HFF-Myc (cell line): ENCODE data around the gene GIGYF1.
"Not testable (repeated sequence)": the region's sequence is repeated elsewhere in the genome, so short reads cannot be mapped to it uniquely, and the experiment has no call there.

ENCODE experiments used
- DNase-seq: peaks from one replicate; pipeline ENCODE4 v3.0.0-alpha.2; 2011; ENCODE audit warnings: low read depth; ENCODE audit errors: extremely low read depth
- H3K4me3 ChIP-seq: replicated peaks from 2 replicates; pipeline ENCODE4 v1.5.1; 2011; ENCODE audit warnings: low read depth, mild to moderate bottlenecking, control low read depth, low read length
- CTCF ChIP-seq: IDR thresholded peaks from 2 replicates; pipeline ENCODE4 v1.5.1; 2012; ENCODE audit warnings: mild to moderate bottlenecking, low read depth, low read length, control low read depth; ENCODE audit errors: missing control alignments

Gene GIGYF1

DNA sequence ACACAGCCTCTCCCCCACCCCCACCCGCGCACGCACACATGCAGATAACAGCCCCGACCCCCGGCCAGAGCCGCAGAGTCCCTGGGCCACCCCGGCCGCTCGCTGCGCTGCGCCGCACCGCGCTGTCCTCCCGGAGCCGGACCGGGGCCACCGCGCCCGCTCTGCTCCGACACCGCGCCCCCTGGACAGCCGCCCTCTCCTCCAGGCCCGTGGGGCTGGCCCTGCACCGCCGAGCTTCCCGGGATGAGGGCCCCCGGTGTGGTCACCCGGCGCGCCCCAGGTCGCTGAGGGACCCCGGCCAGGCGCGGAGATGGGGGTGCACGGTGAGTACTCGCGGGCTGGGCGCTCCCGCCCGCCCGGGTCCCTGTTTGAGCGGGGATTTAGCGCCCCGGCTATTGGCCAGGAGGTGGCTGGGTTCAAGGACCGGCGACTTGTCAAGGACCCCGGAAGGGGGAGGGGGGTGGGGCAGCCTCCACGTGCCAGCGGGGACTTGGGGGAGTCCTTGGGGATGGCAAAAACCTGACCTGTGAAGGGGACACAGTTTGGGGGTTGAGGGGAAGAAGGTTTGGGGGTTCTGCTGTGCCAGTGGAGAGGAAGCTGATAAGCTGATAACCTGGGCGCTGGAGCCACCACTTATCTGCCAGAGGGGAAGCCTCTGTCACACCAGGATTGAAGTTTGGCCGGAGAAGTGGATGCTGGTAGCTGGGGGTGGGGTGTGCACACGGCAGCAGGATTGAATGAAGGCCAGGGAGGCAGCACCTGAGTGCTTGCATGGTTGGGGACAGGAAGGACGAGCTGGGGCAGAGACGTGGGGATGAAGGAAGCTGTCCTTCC lies 26.8 kb upstream of the GIGYF1 start:
- TF ChIP-seq CTCF, result no peak
- DNase-seq, result no peak
- H3K4me3 ChIP-seq, result no peak overlapping the region

GRCh38 chr7:100720279-100720670 lies 26.2 kb upstream of the GIGYF1 start, which contains the start of gene EPO:
Gene EPO, plus strand, starts transcription at chr7:100720468. Its CDS starts 513 bp downstream, at chr7:100720981.
- H3K4me3 ChIP-seq, result no peak within 1 kb of the TSS
- TF ChIP-seq CTCF, result no peak
- DNase-seq, result no peak

DNA sequence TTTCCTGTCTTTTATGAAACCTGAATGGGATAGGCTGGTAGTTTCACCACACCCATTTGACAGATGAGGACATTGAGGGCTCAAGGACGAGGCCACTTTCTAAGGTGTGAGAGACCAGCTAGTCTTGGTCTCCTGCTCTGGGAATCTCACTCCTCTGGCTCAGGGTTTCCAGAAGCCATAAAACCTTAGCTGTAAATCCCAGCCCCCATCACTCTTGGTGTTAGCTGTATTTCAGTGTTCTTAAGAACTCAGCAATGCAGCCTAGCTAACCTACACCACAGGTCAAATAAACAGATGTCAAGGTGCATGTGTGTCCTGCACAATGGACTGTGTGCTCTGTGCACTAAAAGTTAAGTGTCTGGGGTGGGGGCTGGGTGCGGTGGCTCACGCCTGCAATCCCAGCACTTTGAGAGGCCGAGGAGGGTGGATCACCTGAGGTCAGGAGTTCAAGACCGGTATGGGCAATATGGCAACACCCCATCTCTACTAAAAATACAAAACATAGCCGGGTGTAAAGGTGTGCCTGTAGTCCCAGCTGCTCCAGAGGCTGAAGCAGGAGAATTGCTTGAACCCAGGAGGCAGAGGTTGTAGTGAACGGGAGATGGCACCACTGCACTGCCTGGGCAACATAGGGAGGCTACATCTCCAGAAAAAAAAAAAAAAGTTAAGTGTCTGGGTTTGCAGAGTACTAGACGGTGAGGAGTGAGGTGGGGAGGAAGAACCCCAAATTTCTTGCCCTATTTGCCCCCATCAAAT lies 25.7 kb upstream of the GIGYF1 start:
- no peak overlapping the region for H3K4me3 ChIP-seq
- TF ChIP-seq CTCF, result peak; percentile 47
- no peak for DNase-seq

DNA sequence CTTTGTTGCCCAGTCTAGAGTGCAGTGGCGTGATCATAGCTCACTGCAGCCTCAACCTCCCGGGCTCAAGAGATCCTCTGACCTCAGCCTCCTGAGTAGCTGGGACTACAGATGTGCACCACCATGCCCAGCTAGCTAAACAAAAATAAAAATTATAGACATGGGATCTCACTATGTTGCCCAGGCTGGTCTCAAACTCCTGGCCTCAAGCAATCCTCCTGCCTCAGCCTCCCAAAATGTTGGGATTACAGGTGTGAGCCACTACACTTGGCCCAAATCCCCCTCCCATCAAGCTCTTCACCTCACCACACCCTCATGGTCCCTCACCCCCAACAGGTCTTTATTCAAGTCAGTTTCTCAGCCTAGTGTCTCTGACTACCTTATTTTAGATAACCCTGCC lies 23.0 kb upstream of the GIGYF1 start:
- not testable (repeated sequence) for H3K4me3 ChIP-seq

GRCh38 chr7:100714725-100715124 lies 20.7 kb upstream of the GIGYF1 start:
- H3K4me3 ChIP-seq, result no peak overlapping the region
- no peak for TF ChIP-seq CTCF
- DNase-seq, result no peak

More for the DNA sequence above, 23.0 kb upstream of the GIGYF1 start:
- not testable (repeated sequence) for DNase-seq

DNA sequence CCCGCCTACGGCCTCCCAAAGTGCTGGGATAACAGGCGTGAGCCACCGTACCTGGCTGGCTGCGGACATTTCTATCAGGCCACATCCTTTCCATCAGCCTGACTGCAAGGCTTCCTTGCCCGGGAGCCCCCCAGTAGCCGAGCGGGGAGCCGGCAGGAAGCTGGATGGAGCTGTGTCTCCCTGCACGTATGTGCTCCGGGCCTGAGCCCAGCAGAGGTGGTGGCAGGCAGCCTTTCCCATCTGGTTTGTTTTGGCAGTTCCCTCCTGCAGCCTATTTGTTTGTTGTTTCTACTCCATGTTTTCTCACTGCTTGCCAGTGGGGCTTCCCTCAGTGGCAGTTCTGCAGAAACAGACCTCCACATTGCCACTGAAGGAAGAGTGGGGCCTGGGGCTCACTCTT lies 17.3 kb upstream of the GIGYF1 start:
- no peak overlapping the region for H3K4me3 ChIP-seq
- DNase-seq, result no peak
- no peak for TF ChIP-seq CTCF

DNA sequence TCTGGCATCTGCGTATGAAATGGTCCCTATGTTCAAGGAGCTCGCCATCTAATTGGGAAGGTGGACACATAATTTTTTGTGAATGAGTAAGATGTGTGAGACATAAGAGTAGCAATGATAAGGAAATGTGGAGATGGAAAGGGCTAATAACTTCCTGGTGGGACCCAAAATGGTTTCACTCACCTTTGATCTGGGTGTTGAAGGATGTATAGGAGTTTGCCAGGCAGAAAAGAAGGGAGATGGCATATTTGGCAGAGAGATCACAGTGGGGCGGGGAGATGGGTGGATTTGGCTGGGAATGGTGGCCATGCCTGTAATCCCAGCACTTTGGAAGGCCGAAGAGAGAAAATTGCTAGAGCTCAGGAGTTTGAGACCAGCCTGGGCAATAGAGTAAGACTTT lies 16.4 kb upstream of the GIGYF1 start:
- TF ChIP-seq CTCF, result no peak
- H3K4me3 ChIP-seq, result no peak overlapping the region
- DNase-seq, result no peak
